A549 treated with ZK216348 at 1 μM for 4 hours (cell line): ENCODE measurements around the gene LCE2C. TPM values are rescaled to one million over a fixed set of nuclear protein-coding genes. Genes with fewer than 3 reads are reported as not detected.

Source experiments
- total RNA-seq: library from RNA; stranded (reverse); fragments of 200-300 nt; extraction: Qiagen RNA extraction; gene quantifications from 5 replicates; pipeline ENCODE4 v1.2.3, GENCODE V29; 2022; ENCODE audit warnings: low read depth

Gene LCE2C, protein sequence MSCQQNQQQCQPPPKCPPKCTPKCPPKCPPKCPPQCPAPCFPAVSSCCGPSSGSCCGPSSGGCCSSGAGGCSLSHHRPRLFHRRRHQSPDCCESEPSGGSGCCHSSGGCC
- not detected in 5 replicates for total RNA-seq

DNA sequence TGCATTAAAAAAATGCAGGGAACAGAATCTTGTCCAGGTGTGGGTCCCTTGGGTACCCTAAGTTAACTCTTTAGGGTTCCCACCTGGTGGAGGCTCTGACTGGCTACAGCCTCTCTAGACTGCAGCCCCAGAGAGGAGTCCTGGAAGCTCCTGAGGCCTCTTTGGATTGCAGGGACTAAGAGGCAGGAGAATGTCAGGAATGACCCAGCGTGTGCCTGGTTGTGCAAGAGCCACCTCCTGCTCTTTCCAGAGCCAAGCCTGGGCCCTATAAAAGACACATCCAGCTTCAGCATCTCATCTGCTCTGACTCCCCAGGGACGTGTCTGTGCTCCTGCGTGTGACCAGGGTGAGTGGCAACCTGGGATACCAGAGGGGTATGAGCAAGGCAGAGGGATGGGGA is at the start of gene LCE2C:
LCE2C (plus strand) TSS at position 297 of the 400 bp plus-strand sequence. CDS start 737 bp downstream, outside the sequence.

DNA sequence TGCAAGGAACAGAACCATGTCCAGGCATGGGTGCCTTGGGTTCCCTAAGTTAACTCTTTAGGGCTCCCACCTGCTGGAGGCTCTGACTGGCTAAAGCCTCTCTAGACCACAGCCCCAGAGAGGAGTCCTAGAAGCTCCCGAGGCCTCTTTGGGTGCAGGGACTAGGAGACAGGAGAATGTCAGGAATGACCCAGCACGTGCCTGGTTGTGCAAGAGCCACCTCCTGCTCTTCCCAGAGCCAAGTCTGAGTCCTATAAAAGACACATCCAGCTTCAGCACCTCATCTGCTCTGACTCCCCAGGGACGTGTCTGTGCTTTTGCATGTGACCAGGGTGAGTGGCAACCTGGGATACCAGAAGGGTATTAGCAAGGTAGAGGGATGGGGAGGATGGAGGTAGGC is 12.0 kb upstream of the LCE2C start, which contains the start of gene LCE2D:
LCE2D (plus strand) TSS at position 283 of the 400 bp plus-strand sequence. CDS start 726 bp downstream, outside the sequence.

DNA sequence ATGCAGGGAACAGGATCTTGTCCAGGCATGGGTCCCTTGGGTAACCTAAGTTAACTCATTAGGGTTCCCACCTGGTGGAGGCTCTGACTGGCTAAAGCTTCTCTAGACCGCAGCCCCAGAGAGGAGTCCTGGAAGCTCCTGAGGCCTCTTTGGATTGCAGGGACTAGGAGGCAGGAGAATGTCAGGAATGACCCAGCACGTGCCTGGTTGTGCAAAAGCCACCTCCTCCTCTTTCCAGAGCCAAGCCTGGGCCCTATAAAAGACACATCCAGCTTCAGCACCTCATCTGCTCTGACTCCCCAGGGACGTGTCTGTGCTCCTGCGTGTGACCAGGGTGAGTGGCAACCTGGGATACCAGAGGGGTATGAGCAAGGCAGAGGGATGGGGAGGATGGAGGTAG is 10.7 kb downstream of the LCE2C start, which contains the start of gene LCE2B:
LCE2B (plus strand) TSS at position 301 of the 400 bp plus-strand sequence. CDS start 721 bp downstream, outside the sequence.

DNA sequence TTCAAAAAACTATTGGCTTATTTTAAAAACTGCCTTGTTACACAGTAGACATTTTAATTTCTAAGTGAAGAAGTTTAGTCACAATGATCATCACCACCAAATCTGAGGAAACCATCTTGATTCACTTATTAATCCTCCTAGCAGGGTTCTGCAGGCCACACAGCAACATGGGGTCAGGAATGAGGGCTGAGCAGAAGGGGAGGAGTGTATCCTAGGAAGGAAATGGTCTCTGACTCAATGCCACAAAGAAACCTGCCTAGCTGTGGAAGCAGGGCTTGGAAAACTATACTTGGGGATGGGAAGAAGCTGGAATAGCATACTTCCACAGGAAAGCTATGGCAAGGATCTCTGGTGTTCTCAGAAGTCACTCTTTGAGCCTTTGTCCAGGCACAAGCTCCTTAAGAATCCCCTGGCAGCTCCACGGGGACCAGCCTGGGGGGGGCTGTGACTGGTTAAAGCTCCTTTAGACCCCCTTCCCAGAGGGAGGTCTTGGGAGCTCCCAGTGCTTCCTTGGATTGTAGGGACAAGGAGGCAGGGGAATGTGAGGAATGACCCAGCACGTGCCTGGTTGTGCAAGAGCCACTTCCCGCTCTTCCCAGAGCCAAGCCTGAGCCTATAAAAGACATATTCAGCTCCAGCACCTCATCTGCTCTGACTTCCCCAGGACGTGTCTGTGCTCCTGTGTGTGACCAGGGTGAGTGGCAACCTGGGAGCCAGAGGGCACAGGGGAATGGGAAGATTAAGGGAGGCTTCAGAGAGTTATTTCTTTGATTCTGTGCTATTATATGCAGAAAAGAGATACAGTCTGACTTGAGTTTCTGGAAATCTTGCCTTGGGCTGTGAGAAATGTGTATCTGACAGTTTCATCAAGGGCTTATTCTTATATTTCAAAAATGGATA is 22.9 kb downstream of the LCE2C start, which contains the start of gene LCE2A:
LCE2A (plus strand) TSS at position 645 of the 900 bp plus-strand sequence. CDS start 557 bp downstream, outside the sequence.

DNA sequence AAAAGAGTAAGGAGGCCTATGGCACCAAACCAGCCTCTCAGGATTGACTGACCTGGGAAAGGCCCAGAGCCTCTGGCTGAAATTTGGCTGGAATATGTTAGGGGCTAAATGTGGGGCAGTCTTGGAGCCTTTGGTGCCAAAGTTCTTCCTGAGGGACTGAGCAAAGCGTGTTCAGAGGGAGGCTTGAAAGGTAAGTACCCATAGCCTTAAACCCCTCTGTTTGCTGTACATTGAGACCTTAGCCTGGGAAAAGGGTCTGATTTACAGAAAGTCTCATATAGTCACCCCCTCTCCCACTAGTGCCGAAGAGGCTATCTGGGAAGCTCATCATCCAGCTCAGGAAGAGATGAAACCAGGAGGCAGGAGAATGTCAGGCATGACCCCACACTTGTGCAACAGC is 32.8 kb downstream of the LCE2C start, which contains the start of gene LCE4A:
LCE4A (plus strand) TSS at position 301 of the 400 bp plus-strand sequence. CDS start 916 bp downstream, outside the sequence.

Other genes with a start within 250 kb of the LCE2C start
- not detected in 5 replicates for gene LCE5A, start 164.5 kb upstream of the LCE2C start, total RNA-seq
- 0.42 to 0.83 TPM (median 0.60 TPM) in 3 of 5 replicates, not detected in the others for gene CRCT1, start 160.8 kb upstream of the LCE2C start, total RNA-seq
- gene LCE3E, start 108.5 kb upstream of the LCE2C start, total RNA-seq = 0.27 to 0.31 TPM in 2 of 5 replicates, not detected in the others
- 0.82 to 1.8 TPM (median 1.3 TPM) in 5 replicates for gene LCE3D, start 94.8 kb upstream of the LCE2C start, total RNA-seq
- gene LCE3C, start 75.0 kb upstream of the LCE2C start, total RNA-seq = not detected in 5 replicates
- not detected in 5 replicates for gene LCE3B, start 61.5 kb upstream of the LCE2C start, total RNA-seq
- gene LCE3A, start 52.2 kb upstream of the LCE2C start, total RNA-seq = not detected in 5 replicates
- not detected in 5 replicates for gene LCE2D, start 11.9 kb upstream of the LCE2C start, total RNA-seq
- gene LCE2B, start 10.8 kb downstream of the LCE2C start, total RNA-seq = not detected in 5 replicates
- not detected in 5 replicates for gene LCE2A, start 23.1 kb downstream of the LCE2C start, total RNA-seq
- gene LCE4A, start 32.9 kb downstream of the LCE2C start, total RNA-seq = not detected in 5 replicates
- gene KPRP, start 82.7 kb downstream of the LCE2C start, total RNA-seq = not detected in 5 replicates
- not detected in 5 replicates for gene LCE1F, start 99.9 kb downstream of the LCE2C start, total RNA-seq
- gene LCE1E, start 111.0 kb downstream of the LCE2C start, total RNA-seq = not detected in 5 replicates
- gene LCE1D, start 121.4 kb downstream of the LCE2C start, total RNA-seq = not detected in 5 replicates
- gene LCE1C, start 131.4 kb downstream of the LCE2C start, total RNA-seq = not detected in 5 replicates
- gene LCE1B, start 136.7 kb downstream of the LCE2C start, total RNA-seq = not detected in 5 replicates
- not detected in 5 replicates for gene LCE1A, start 152.2 kb downstream of the LCE2C start, total RNA-seq
- not detected in 5 replicates for gene LCE6A, start 167.6 kb downstream of the LCE2C start, total RNA-seq
- not detected in 5 replicates for gene LCE7A, start 184.7 kb downstream of the LCE2C start, total RNA-seq
- not detected in 5 replicates for gene SMCP, start 203.0 kb downstream of the LCE2C start, total RNA-seq
- gene IVL, start 233.3 kb downstream of the LCE2C start, total RNA-seq = 0.15 TPM in 1 of 5 replicates, not detected in the others